Ascending aorta (tissue), 2 donors: ENCODE data around the gene DUSP2. TPM values are rescaled to one million over a fixed set of nuclear protein-coding genes. Genes with fewer than 3 reads are reported as not detected.
A peak's percentile ranks its signal among the peaks of the same experiment; 100 is the strongest.

Experiments
- DNase-seq, 2 donors: peaks; one replicate each; pipeline ENCODE4 v3.0.0-alpha.2; 2019; ENCODE audit warnings: low spot score in 2 of 2
- H3K27ac ChIP-seq, 2 donors: fragments of 200-600 bp; sonication (generic); one replicate each; pipeline ENCODE4 v1.5.1; 2016 to 2017; ENCODE audit warnings: mild to moderate bottlenecking in 1 of 2
- H3K27me3 ChIP-seq: fragments of 200-600 bp; sonication (generic); one replicate; pipeline ENCODE4 v1.5.1; 2017
- H3K36me3 ChIP-seq, 2 donors: fragments of 200-600 bp; sonication (generic); one replicate each; pipeline ENCODE4 v1.5.1; 2016
- H3K4me1 ChIP-seq, 2 donors: fragments of 200-600 bp; sonication (generic); one replicate each; pipeline ENCODE4 v1.5.1; 2016 to 2017; ENCODE audit warnings: mild to moderate bottlenecking in 1 of 2
- H3K4me3 ChIP-seq, 2 donors: fragments of 200-600 bp; sonication (generic); one replicate each; pipeline ENCODE4 v1.5.1; 2016 to 2017; ENCODE audit warnings: mild to moderate bottlenecking in 1 of 2
- H3K9me3 ChIP-seq, 2 donors: fragments of 200-600 bp; sonication (generic); one replicate each; pipeline ENCODE4 v1.5.1; 2016
- CTCF ChIP-seq, 3 experiments: fragments of 200-600 bp in 2 of 3; fragments of 450-650 bp in 1 of 3; sonication (generic) in 2 of 3; IDR thresholded peaks; one replicate each; pipeline ENCODE4 v1.5.1; 2016 to 2019; ENCODE audit warnings: antibody characterized with exemption in 3 of 3, mild to moderate bottlenecking in 1 of 3, moderate library complexity in 1 of 3
- intact Hi-C: fragments of 100-400 bp; cut with DNase I; formaldehyde crosslinking; loops from one replicate; pipeline ENCODE4 v1.15.1; 2023
- total RNA-seq: library from RNA; depleted of rRNA; stranded (reverse); fragments of >200 nt; gene quantifications from one replicate; pipeline ENCODE4 v1.1.0, GENCODE V29; 2016

Gene DUSP2
- total RNA-seq, 1 donor from 2014 or later, result 7.2 TPM

GRCh38 chr2:96112501-96113366 lies 32.5 kb downstream of the DUSP2 start:
- no peak for TF ChIP-seq CTCF (IDR thresholded peaks at IDR 0.05)
- H3K27ac ChIP-seq, result no peak overlapping the region
- H3K9me3 ChIP-seq, result no peaks in the 10 kb centered on the region
- no peaks in the 10 kb centered on the region for H3K36me3 ChIP-seq
- H3K4me3 ChIP-seq, result peak overlapping the region in 1 of 2 donors; percentile 78
- intact Hi-C loops, result loop anchor here (5.0 to 10.0 kb wide), 3 partner anchors 40 to 88 kb away; no protein-coding TSS in a partner anchor
- DNase-seq, result no peak
- peaks cover 7% of the 10 kb centered on the region for H3K27me3 ChIP-seq
- peaks cover 4 to 7% of the 10 kb centered on the region in 2 donors for H3K4me1 ChIP-seq

- TF ChIP-seq CTCF (IDR thresholded peaks at IDR 0.05), result no peak
- Histone ChIP-seq H3K36me3 (no peaks in the 10 kb centered on the region), H3K4me3 (no peak overlapping the region), H3K27ac (no peak overlapping the region), H3K9me3 (no peaks in the 10 kb centered on the region), H3K4me1 (peaks cover 4 to 7% of the 10 kb centered on the region in 2 donors), H3K27me3 (peaks cover 7% of the 10 kb centered on the region)
- intact Hi-C loops, result loop anchor here (5.0 to 10.0 kb wide), 3 partner anchors 40 to 87 kb away; no protein-coding TSS in a partner anchor
- no peak for DNase-seq
Measured at GRCh38 chr2:96111823-96112500, 33.3 kb downstream of the DUSP2 start.

GRCh38 chr2:96111257-96111640 lies 34.0 kb downstream of the DUSP2 start:
- Histone ChIP-seq H3K27me3 (peaks cover 2% of the 10 kb centered on the region), H3K4me3 (no peak overlapping the region), H3K9me3 (no peaks in the 10 kb centered on the region), H3K27ac (no peak overlapping the region), H3K4me1 (peaks cover 2 to 7% of the 10 kb centered on the region in 2 donors), H3K36me3 (no peaks in the 10 kb centered on the region)
- DNase-seq, result no peak
- TF ChIP-seq CTCF (IDR thresholded peaks at IDR 0.05), result no peak
- intact Hi-C loops, result loop anchor here (5.0 to 10.0 kb wide), 3 partner anchors 39 to 86 kb away; no protein-coding TSS in a partner anchor

- peaks cover 0 to 7% of the 10 kb centered on the region in 2 donors for H3K4me1 ChIP-seq
- no peaks in the 10 kb centered on the region for H3K36me3 ChIP-seq
- H3K9me3 ChIP-seq, result peaks cover 0 to 1% of the 10 kb centered on the region in 2 donors
- no peaks in the 10 kb centered on the region for H3K27me3 ChIP-seq
- no peak overlapping the region for H3K4me3 ChIP-seq
- no peak overlapping the region for H3K27ac ChIP-seq
- no peak for TF ChIP-seq CTCF (IDR thresholded peaks at IDR 0.05)
- intact Hi-C loops, result loop anchor here (5.0 to 10.0 kb wide), 3 partner anchors 38 to 86 kb away; no protein-coding TSS in a partner anchor
- no peak for DNase-seq
Measured at GRCh38 chr2:96110621-96111256, 34.5 kb downstream of the DUSP2 start.

- Histone ChIP-seq H3K27ac (peak overlapping the region in 1 of 2 donors; percentile 65), H3K9me3 (peaks cover 5 to 8% of the 10 kb centered on the region in 2 donors), H3K4me3 (no peak overlapping the region), H3K27me3 (no peaks in the 10 kb centered on the region), H3K4me1 (peaks cover 0 to 7% of the 10 kb centered on the region in 2 donors), H3K36me3 (no peaks in the 10 kb centered on the region)
- DNase-seq, result no peak
- TF ChIP-seq CTCF (IDR thresholded peaks at IDR 0.05), result no peak
- intact Hi-C loops, result loop anchor here (5.0 to 10.0 kb wide), 3 partner anchors 38 to 85 kb away; no protein-coding TSS in a partner anchor
Measured at GRCh38 chr2:96109931-96110511, 35.2 kb downstream of the DUSP2 start.
